Ectodermal cell (in vitro differentiated cells): ENCODE results near the gene LSR.
A peak's percentile ranks its signal among the peaks of the same experiment; 100 is the strongest.

Experiments used
- H3K27ac ChIP-seq: 2 replicates; pipeline ENCODE4 v1.7.0; 2013; ENCODE audit warnings: mild to moderate bottlenecking, low read depth, low read length; ENCODE audit not compliant: insufficient read depth, poor library complexity, severe bottlenecking
- H3K27me3 ChIP-seq: 2 replicates; pipeline ENCODE4 v1.7.0; 2013; ENCODE audit warnings: mild to moderate bottlenecking, low read length; ENCODE audit not compliant: insufficient read depth, control insufficient read depth, poor library complexity, severe bottlenecking
- H3K36me3 ChIP-seq: one replicate; pipeline ENCODE4 v1.7.0; 2013; ENCODE audit warnings: low read length; ENCODE audit not compliant: control insufficient read depth, insufficient read depth
- H3K4me1 ChIP-seq: one replicate; pipeline ENCODE4 v1.7.0; 2013; ENCODE audit warnings: low read length; ENCODE audit not compliant: control insufficient read depth, insufficient read depth
- H3K4me3 ChIP-seq: 2 replicates; pipeline ENCODE4 v1.7.0; 2013; ENCODE audit warnings: low read depth, low read length, control low read depth; ENCODE audit not compliant: insufficient read depth
- H3K9me3 ChIP-seq: 2 replicates; pipeline ENCODE4 v1.7.0; 2013; ENCODE audit warnings: mild to moderate bottlenecking, low read length, moderate library complexity; ENCODE audit not compliant: control insufficient read depth
- WGBS, 2 experiments: methylation state at CpG; one replicate each; pipeline ENCODE4 v1.1.7; 2013; ENCODE audit warnings: missing lambda C conversion rate in 2 of 2; 5-methylcytosine and 5-hydroxymethylcytosine counted together

LSR gene

GRCh38 chr19:35249146-35249847 lies 495 bp downstream of the LSR start:
- Histone ChIP-seq H3K27me3 (no peaks in the 10 kb centered on the region), H3K4me1 (peaks cover 9% of the 10 kb centered on the region), H3K36me3 (peaks cover 17% of the 10 kb centered on the region), H3K9me3 (no peaks in the 10 kb centered on the region), H3K27ac (peak overlapping the region; percentile 98), H3K4me3 (peak overlapping the region; percentile 89)
- 1% methylated on average over 39 of the region's 39 CpGs for WGBS, 2 experiments

- H3K4me1 ChIP-seq: peaks cover 9% of the 10 kb centered on the region
- H3K27me3 ChIP-seq: no peaks in the 10 kb centered on the region
- H3K27ac ChIP-seq: no peak overlapping the region
- 88 to 89% methylated on average over 34 of the region's 34 CpGs for WGBS, 2 experiments
- no peaks in the 10 kb centered on the region for H3K9me3 ChIP-seq
- H3K4me3 ChIP-seq: peak overlapping the region; percentile 89
- H3K36me3 ChIP-seq: peaks cover 25% of the 10 kb centered on the region
Measured at GRCh38 chr19:35249848-35250711, 1.3 kb downstream of the LSR start.

DNA sequence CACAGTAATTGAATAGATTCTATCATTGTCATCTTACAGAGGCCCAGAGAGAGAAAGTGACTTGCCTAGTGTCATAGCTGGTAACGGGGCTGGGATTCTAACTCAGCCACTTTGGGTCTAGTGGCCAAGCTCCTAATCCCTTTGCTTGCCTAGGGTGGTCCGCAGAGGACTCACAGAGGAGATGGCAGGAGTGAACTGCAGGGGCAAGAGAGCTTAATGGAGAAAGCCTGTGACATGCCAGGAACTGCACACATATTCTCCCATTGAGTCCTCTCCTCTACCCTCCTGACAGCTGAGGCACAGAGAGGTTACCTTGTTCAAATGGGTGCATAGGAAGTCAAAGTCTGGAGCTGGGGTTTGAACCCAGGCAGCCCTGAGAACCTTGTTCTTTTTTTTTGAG lies 2.7 kb downstream of the LSR start:
- no peaks in the 10 kb centered on the region for H3K9me3 ChIP-seq
- no peak overlapping the region for H3K4me3 ChIP-seq
- H3K27me3 ChIP-seq: no peaks in the 10 kb centered on the region
- H3K36me3 ChIP-seq: peaks cover 28% of the 10 kb centered on the region
- 88 to 99% methylated on average over 2 of the region's 2 CpGs for WGBS, 2 experiments
- peaks cover 9% of the 10 kb centered on the region for H3K4me1 ChIP-seq
- no peak overlapping the region for H3K27ac ChIP-seq

DNA sequence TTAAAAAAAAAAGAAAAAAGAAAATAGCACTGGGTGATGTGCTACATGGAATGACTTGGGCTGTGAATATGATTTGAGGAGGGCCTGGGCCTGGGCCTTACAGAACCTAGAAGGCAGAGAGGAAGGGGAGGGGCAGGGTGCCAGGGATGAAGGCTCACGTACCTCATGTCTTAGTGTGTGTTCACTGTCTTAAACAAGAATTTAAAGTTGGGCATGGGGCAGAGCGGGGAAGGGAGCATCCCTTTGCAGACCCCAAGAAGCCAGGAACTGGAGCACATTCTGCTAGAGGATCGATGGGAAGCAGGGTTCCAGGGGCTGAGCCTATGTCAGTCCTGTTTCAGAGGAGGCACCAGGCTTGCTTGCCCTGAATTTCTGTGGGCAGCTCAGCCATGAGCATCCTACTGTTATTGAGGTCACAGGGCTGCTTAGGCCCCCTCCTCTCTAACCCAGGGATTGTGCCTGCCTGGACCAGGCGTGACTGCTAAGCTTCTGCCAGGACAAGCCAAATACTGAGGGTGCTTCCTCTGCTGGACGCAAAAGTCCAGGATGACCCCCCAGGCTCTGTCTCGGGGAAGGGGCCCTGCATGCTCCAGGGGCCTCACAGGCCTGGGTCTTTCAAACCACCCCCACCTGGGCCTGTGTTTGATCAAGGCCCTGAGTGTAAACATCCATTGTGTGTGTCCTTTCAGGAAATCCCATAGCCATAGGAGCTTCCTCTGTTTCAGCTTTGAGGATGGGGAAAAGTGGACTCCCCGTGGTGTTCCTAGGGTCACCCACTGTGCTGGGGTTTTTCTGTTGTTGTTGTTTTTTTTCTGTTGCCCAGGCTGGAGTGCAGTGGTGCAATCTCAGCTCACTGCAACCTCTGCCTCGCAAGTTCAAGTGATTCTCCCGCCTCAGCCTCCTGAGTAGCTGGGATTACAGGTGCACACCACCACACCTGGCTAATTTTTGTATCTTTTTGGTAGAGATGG lies 4.8 kb downstream of the LSR start:
- H3K4me3 ChIP-seq: no peak overlapping the region
- H3K4me1 ChIP-seq: peaks cover 11% of the 10 kb centered on the region
- H3K27me3 ChIP-seq: no peaks in the 10 kb centered on the region
- no peak overlapping the region for H3K27ac ChIP-seq
- no peaks in the 10 kb centered on the region for H3K9me3 ChIP-seq
- H3K36me3 ChIP-seq: peaks cover 28% of the 10 kb centered on the region
- WGBS, 2 experiments: 74 to 79% methylated on average over 9 of the region's 9 CpGs

- Histone ChIP-seq H3K4me3 (no peak overlapping the region), H3K9me3 (no peaks in the 10 kb centered on the region), H3K36me3 (peaks cover 28% of the 10 kb centered on the region), H3K27ac (no peak overlapping the region), H3K4me1 (peaks cover 15% of the 10 kb centered on the region), H3K27me3 (no peaks in the 10 kb centered on the region)
- 95% methylated on average over 17 of the region's 17 CpGs for WGBS, 2 experiments
Measured at GRCh38 chr19:35254341-35255297, 5.8 kb downstream of the LSR start.

GRCh38 chr19:35256566-35256965 lies 7.8 kb downstream of the LSR start:
- peaks cover 9% of the 10 kb centered on the region for H3K4me1 ChIP-seq
- H3K9me3 ChIP-seq: no peaks in the 10 kb centered on the region
- H3K27ac ChIP-seq: no peak overlapping the region
- WGBS, 2 experiments: 84 to 86% methylated on average over 2 of the region's 2 CpGs
- no peak overlapping the region for H3K4me3 ChIP-seq
- H3K36me3 ChIP-seq: peaks cover 23% of the 10 kb centered on the region
- no peaks in the 10 kb centered on the region for H3K27me3 ChIP-seq

- H3K4me3 ChIP-seq: no peak overlapping the region
- no peaks in the 10 kb centered on the region for H3K27me3 ChIP-seq
- 92 to 94% methylated on average over 9 of the region's 9 CpGs for WGBS, 2 experiments
- no peaks in the 10 kb centered on the region for H3K9me3 ChIP-seq
- H3K4me1 ChIP-seq: peaks cover 13% of the 10 kb centered on the region
- H3K27ac ChIP-seq: no peak overlapping the region
- H3K36me3 ChIP-seq: peaks cover 23% of the 10 kb centered on the region
Measured at GRCh38 chr19:35257113-35257461, 8.3 kb downstream of the LSR start.

DNA sequence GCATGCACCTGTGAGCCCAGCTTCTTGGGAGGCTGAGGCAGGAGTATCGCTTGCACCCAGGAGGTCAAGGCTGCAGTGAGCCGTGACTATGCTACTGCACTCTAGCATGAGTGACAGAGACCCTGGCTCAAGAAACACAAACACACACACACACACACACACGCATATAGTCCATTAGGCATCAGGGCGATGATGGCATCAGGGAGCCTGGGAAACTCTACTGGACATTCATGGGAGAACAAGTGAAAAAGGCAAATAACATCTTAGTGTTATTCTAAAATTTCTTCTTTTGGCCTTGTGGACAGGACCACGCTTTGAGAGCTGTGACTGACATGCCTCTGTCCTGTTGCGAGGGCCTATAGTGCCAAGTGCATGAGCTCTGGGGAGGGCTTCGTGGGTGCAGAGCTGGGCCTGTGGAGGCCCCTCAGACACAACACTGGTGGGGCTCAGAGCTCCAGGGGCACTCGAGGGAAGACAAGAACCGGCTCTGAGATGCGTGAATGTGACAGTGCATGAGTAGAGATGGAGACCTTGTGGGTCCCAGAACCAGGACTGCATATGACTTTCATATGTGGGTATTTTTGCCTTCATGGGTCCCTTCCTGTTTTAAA lies 12.0 kb downstream of the LSR start:
- H3K27ac ChIP-seq: no peak overlapping the region
- peaks cover 17% of the 10 kb centered on the region for H3K4me1 ChIP-seq
- H3K27me3 ChIP-seq: no peaks in the 10 kb centered on the region
- no peak overlapping the region for H3K4me3 ChIP-seq
- no peaks in the 10 kb centered on the region for H3K9me3 ChIP-seq
- peaks cover 23% of the 10 kb centered on the region for H3K36me3 ChIP-seq
- 89 to 90% methylated on average over 10 of the region's 10 CpGs for WGBS, 2 experiments
